ENCODE data around the gene AP5Z1. TPM values are rescaled to one million over a fixed set of nuclear protein-coding genes. Genes with fewer than 3 reads are reported as not detected.

AP5Z1 gene
- total RNA-seq, 6 experiments from 2014 or later: 39.8 to 50.4 (median 42.1) TPM

DNA sequence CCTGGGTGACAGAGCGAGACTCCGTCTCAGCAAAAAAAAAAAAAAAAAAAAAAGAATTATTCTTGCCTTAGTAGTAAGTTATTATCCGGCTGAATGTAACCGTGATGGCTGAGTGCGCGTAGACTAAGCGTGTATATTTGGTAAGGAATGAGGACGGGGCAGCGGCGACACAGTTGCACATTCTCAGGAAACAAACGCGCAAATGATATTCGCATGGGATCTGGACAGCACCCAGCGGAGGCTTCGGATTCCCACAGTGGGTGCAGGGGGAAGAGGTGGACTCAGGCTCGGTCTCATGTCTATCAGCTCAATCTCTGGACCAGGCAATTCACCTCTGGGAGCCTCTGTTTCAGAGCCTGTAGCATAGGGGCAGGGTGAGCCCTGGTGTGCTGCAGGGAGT is 57.3 kb downstream of the AP5Z1 start:
- no peak overlapping the region for H3K27ac Mint-ChIP-seq
- H3K4me1 Mint-ChIP-seq (ENCODE audit: low read depth): no peaks in the 10 kb centered on the region
- H3K4me3 Mint-ChIP-seq: no peak overlapping the region
- DNase-seq: no peak
- H3K36me3 Mint-ChIP-seq (ENCODE audit: low read depth): no peaks in the 10 kb centered on the region
- H3K9me3 Mint-ChIP-seq: no peaks in the 10 kb centered on the region; the same call in 1 of the 2 replicates
- peaks cover 7% of the 10 kb centered on the region for H3K27me3 Mint-ChIP-seq (ENCODE audit: insufficient read depth)
- TF ChIP-seq, protein P1, sequence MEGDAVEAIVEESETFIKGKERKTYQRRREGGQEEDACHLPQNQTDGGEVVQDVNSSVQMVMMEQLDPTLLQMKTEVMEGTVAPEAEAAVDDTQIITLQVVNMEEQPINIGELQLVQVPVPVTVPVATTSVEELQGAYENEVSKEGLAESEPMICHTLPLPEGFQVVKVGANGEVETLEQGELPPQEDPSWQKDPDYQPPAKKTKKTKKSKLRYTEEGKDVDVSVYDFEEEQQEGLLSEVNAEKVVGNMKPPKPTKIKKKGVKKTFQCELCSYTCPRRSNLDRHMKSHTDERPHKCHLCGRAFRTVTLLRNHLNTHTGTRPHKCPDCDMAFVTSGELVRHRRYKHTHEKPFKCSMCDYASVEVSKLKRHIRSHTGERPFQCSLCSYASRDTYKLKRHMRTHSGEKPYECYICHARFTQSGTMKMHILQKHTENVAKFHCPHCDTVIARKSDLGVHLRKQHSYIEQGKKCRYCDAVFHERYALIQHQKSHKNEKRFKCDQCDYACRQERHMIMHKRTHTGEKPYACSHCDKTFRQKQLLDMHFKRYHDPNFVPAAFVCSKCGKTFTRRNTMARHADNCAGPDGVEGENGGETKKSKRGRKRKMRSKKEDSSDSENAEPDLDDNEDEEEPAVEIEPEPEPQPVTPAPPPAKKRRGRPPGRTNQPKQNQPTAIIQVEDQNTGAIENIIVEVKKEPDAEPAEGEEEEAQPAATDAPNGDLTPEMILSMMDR (IDR thresholded peaks at IDR 0.05): no peak

DNA sequence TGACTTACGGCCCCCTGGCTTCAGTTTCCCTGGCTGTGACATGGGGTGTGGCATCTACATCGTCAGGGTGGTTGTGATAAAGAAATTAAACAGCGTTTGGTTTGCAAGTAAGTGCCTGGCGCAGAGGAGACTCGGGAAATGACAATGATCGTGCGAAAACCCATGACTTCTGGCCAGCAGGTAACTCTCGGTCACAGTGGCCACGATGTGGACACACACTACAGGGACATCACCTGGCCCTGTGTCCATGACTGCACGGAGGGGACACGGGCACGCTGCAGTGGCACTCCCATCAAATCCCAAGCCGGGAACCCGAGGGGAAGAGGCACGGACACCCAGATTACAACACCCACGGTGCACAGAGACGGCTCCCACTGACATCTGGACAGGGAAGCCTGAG is 57.8 kb downstream of the AP5Z1 start:
- H3K27me3 Mint-ChIP-seq (ENCODE audit: insufficient read depth): peaks cover 8% of the 10 kb centered on the region
- no peak for DNase-seq
- no peaks in the 10 kb centered on the region for H3K36me3 Mint-ChIP-seq (ENCODE audit: low read depth)
- H3K4me1 Mint-ChIP-seq (ENCODE audit: low read depth): no peaks in the 10 kb centered on the region
- no peak overlapping the region for H3K4me3 Mint-ChIP-seq
- H3K27ac Mint-ChIP-seq: no peak overlapping the region
- H3K9me3 Mint-ChIP-seq: no peaks in the 10 kb centered on the region; the same call in 1 of the 2 replicates
- TF ChIP-seq, protein P1 (IDR thresholded peaks at IDR 0.05): no peak

DNA sequence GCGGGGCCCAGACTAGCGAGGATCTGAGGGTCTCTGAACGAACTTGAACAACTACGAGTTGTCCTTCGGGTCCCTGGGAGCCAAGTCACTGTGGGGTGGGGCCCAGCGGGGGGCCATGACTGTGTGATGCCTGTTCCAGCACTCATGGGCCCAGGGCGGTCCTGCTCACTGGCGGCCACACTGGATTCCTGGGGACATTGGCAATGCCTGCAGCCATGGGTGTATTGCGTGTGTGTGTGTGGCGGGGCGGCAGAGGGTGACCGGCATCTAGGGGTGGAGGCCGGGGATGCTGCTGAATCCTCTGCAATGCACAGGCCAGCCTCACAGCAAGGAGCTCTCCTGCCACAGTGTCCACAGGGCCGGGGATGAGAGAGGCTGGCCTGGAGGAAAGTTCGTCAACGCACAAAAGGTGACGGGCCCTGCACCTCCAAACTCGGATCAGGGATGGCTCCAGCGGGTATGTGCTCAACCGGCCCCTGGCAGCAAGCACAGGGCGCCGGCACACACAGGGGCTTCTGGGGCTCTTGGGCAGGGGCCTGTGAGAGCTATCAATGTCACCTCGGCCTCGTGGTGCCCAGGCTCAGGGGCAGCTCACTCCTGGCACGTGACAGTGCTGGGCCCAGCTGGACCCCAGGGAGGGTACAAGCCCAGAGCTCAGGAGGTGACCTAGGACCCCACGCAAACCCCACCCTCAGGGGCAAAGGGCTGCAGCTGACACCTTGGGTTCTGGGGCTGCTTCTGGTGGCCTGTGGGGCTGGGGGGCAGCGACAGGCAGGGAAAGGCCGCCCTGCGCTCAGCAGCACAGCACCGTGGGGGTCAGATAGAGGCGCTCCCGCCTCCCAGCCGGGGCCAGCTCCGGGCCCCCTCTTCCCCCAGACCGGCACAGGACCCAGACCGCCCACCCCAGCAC is 58.5 kb downstream of the AP5Z1 start:
- no peaks in the 10 kb centered on the region for H3K4me1 Mint-ChIP-seq (ENCODE audit: low read depth)
- H3K4me3 Mint-ChIP-seq: no peak overlapping the region
- no peaks in the 10 kb centered on the region for H3K36me3 Mint-ChIP-seq (ENCODE audit: low read depth)
- H3K27me3 Mint-ChIP-seq (ENCODE audit: insufficient read depth): peaks cover 8% of the 10 kb centered on the region
- no peak for DNase-seq
- no peaks in the 10 kb centered on the region; the same call in 1 of the 2 replicates for H3K9me3 Mint-ChIP-seq
- TF ChIP-seq, protein P1 (IDR thresholded peaks at IDR 0.05): no peak
- no peak overlapping the region for H3K27ac Mint-ChIP-seq

DNA sequence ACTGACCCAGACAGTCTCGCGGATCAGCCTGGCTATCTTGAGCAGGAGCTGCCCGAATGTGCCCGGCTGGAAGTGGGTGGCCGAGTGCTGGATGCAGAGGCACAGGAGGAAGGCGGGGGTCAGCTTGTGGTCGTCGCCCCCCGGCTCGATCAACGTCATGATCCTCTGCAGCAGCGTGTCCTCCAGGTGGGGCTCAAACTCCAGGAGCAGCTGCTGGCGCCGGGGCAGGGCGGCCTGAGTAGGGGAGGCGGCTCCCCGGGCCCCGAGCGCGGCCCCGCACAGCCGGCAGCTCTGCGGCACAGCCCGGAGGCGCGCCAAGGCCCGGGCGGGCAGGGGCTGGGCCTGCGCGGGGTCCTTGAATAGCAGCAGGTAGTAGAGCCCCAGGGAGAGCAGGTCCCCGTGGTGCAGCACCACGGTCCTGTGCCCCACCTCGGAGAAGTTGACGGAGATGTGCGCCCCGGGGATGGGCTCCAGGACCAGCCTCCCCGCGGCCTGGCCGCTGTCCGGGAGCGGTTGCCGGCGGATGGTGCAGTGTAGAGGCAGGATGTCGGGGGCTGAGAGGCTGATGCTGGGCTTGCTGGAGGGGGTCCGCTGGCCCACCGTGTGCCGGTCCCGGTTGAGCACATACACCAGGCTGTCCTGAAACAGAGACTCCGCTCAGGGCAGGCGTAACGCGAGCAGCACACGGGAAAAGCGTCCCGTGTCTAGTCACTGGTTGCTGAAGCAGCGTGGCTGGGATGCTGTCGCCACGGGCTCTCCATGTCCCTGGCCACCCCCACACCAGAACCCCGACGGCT is 59.4 kb downstream of the AP5Z1 start:
- Mint-ChIP-seq H3K4me3 (no peak overlapping the region), H3K9me3 (no peaks in the 10 kb centered on the region; the same call in 1 of the 2 replicates), H3K27ac (no peak overlapping the region), H3K4me1 (ENCODE audit: low read depth) (no peaks in the 10 kb centered on the region), H3K27me3 (ENCODE audit: insufficient read depth) (peaks cover 9% of the 10 kb centered on the region), H3K36me3 (ENCODE audit: low read depth) (no peaks in the 10 kb centered on the region)
- TF ChIP-seq, protein P1 (IDR thresholded peaks at IDR 0.05): no peak
- DNase-seq: no peak

DNA sequence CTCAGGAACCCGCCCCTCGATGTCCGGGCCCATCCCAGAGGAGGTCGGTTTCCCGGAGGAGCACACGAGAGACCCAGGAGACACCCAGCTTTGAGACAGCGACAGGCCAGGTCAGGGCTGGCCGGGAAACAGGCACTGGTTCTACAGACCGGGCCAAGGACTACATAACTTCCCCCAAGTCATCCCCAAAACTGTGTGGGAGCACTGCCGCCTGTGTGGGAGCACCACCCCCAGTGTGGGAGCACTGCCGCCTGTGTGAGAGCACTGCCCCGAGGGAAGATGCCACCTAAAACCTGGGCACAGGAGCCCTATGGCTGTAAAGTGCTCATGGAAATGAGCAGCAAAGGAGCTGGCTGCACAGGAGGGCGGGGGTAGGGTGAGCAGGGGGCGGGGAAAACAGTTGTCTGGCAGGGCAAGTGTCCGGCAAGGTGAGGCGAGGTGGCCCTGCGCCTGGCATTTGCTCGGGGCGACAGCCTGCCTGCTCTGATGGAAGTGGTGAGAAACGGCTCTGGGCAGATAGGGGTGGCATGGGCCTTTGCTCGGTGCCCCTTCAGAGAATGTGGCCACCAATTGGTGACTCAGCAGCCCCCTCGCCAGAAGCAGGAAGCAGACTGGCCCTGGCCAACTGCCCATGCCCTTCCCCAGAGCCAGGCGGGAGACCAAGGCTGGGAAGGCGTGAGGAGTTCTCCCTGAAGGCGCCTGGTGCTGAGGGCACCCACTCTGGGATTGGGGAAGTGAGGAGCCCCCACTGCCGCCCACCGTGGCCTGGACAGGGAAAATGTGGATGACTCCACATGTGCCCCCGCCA is 60.2 kb downstream of the AP5Z1 start:
- H3K36me3 Mint-ChIP-seq (ENCODE audit: low read depth): no peaks in the 10 kb centered on the region
- H3K9me3 Mint-ChIP-seq: no peaks in the 10 kb centered on the region
- no peak overlapping the region for H3K27ac Mint-ChIP-seq
- TF ChIP-seq, protein P1 (IDR thresholded peaks at IDR 0.05): no peak
- H3K4me1 Mint-ChIP-seq (ENCODE audit: low read depth): no peaks in the 10 kb centered on the region
- no peak overlapping the region for H3K4me3 Mint-ChIP-seq
- no peak for DNase-seq
- H3K27me3 Mint-ChIP-seq (ENCODE audit: insufficient read depth): peaks cover 10% of the 10 kb centered on the region
